GM19239 (cell line): ENCODE data around the gene CRYAB.
"Not testable (repeated sequence)": the region's sequence is repeated elsewhere in the genome, so short reads cannot be mapped to it uniquely, and the experiment has no call there.

Source experiments
- DNase-seq: peaks from one replicate; pipeline ENCODE4 v3.0.0; 2011; ENCODE audit warnings: low spot score; ENCODE audit not compliant: insufficient read length
- FAIRE-seq: peaks from 2 replicates; lab custom pipeline; 2011; peaks lifted over from hg19 to GRCh38; lab: Jason Lieb, UNC

CRYAB gene

DNA sequence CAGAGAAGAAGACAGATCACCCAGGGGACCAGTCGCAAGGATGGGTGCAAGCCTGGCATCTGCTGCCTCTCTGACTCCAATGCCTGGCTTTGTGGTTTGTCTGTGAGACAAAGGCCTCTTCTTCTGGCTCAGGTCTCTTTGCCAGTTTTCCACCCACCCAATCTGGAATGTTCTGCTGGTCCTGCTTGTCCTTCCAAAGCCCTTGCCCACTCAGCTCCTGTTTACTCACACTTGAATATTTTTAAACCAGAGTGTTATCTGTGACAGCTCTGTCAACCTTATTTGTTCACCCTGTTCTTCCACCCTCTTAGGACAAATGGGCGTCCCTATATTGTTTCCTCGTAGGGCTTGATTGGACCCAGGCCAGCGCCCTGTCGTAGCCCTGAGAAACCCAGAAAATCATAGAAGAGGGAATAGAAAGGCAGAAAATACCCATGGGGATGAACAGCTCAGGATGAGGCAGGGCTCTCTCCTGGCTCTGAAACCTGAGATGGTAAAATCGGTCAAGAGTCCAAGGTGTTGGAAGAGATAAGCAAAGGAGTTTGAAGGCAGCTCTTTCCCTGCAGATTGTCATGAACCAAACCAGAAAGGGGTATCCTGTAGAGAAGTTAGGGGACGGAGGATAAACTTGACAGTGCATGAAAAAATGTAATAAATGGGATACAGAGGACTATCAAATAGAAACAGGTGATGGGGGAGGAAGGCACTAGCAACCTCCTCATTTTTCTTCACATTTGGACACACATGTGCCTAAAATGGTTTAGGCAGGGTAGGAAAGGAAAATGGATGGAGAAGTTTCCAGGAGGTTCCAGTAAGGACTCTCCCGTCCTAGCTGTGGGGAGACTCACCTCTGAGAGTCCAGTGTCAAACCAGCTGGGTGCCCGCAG is 651 bp downstream of the CRYAB start:
- no peak for DNase-seq
- FAIRE-seq: no peak

DNA sequence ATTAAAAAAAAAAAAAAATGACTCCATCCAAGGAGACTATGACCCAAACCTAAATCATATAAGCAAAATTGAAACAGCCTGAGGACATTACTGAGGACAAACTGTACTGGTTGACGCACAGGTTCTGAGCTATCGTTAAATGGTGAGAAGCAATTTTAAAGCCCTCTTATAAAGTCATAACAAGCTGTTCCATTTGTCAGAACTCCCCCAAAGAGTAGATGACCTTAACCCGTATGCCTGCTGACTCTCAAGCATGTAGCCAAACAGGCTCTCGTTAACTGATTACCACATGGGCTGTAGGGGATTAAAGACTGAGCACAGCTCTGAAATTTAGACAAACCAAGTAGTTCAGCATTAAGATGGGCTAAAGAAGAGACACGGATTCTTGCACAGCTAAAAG is 2.2 kb downstream of the CRYAB start:
- no peak for DNase-seq
- no peak for FAIRE-seq

DNA sequence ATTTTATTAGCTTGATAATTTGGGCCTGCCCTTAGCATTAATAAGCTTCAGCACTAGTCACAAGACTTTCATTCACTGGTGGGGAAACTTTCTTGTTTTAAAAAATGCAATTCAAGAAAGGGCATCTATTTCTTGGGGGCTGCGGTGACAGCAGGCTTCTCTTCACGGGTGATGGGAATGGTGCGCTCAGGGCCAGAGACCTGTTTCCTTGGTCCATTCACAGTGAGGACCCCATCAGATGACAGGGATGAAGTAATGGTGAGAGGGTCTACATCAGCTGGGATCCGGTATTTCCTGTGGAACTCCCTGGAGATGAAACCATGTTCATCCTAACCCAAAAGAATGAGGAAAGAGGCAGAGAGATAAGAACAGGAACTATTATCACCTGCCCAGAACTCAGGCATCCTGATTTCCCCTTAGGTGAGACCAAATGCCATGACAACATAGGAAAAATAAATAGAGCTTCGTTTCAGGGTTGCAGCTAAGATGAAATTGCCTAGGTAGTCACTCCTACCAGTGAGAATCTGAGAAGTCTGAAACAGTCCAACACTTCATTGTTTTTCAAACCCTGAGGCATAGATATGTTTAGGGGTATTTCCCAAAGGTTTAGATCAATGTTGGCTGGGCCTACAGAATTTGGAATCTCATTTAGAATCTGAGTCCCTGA is 2.8 kb downstream of the CRYAB start:
- FAIRE-seq: no peak
- DNase-seq: no peak

DNA sequence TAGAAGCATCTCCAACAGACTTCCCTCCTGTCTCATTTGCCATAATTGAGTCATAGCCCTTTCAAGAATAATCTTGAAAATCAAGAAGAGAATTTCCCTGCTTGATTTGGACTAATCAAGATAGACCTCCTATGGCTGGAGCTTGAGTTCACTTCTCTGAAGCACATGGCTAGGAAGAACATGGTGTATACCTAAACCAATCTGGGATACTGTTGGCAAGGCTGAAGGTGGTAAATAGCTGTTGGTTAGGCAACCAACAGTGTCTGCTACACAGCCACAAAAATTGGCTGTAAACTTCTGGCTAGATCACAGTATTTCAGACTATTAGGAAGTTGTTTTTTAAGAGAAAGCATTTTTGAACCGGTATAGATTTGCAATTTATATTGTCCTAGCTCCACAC is 4.9 kb downstream of the CRYAB start:
- DNase-seq (no peak), FAIRE-seq (no peak)

DNA sequence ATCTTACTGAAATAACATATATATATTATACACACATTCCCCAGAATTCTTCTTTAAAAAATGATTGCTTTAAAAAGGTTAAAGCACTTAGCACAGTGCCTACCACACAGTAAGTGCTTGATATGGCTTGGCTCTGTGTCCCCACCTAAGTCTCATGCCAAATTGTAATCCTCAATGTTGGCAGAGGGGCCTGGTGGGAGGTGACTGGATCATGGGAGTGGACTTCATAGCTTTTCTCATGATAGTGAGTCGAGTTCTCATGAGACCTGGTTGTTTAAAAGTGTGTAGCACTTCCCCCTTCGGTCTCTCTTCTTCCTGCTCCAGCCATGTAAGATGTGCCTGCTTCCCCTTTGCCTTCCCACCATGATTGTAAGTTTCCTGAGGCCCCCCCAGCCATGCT is 6.2 kb downstream of the CRYAB start:
- FAIRE-seq: no peak
- DNase-seq: no peak

DNA sequence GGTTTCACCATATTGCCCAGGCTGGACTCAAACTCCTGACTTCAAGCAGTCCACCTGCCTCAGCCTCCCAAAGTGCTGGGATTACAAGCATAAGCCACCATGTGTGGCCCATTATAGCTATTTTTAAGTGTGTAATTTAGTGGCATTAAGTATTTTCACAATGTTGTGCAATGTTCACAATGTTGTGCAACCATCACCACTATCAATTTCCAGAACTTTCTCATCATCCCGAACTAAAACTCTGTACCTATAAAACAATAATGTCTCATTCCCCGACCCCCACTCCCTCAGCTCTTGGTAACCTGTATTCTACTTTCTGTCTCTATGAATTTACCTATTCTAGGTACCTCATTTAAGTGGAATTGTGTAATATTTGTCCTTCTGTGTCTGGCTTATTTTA is 24.7 kb downstream of the CRYAB start:
- FAIRE-seq (no peak), DNase-seq (no peak)

DNA sequence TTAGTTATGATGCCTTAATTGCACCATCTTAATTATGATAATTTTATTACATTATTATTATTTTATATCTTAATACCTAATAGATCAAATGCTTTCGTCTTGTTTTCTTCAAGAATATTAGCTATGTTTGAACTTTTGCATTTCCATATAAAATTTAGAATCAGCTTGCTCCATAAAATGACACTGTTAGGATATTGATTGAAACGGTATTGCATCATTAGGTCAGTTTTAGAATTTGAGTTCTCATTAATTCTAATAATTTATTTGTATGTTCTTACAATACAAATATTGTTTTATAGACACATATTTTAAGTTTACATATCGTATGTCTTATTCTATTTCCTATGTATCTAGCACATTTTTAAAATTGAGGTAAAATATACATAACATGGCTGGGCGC is 25.5 kb downstream of the CRYAB start:
- FAIRE-seq: no peak
- no peak for DNase-seq

DNA sequence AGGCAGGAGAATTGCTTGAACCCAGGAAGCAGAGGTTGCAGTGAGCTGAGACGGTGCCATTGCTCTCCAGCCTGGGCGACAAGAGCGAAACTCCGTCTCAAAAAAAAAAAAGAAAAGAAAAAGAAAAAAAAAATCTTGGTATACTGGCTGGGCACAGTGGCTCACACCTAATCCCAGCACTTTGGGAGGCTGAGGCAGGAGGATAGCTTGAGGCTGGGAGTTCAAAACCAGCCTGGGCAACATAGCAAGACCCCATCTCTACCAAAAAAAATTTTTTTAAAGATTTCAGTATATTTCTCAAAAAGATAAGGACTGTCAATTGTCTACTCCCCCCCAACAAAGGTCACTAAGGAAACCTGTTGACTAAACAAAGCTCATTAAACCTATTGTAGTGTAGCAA is 26.5 kb downstream of the CRYAB start:
- FAIRE-seq, DNase-seq: not testable (repeated sequence)

DNA sequence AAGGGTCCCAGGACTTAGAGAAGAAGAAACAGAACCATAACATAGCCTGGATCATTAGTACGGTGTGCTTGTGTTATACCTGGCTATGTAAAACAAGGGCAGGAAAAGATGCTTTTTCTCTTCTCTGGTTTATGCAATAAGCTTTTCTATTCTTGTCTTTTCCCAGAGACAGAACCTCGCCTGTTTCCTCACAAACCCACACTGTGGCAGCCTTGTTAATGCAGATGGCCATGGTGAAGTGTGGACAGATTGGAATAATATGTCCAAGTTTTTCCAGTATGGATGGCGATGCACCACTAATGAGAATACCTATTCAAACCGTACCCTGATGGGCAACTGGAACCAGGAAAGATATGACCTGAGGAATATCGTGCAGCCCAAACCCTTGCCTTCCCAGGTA is 29.4 kb downstream of the CRYAB start:
- no peak for FAIRE-seq
- no peak for DNase-seq

DNA sequence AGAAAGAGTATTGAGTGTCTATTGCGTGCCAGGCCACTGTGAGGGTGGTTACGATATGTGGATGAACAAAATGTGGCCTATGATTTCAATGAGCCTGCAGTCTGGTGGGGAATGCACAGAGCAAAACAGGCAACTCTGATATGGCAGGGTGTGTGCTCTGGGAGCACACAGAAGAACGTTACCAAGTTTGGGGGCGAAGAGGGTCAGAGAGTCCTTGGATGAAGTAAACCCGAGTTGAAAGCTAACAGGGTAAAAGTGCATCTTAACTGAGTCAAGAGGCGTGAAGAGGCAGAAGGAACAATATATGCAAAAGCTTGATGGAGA is 32.0 kb downstream of the CRYAB start:
- FAIRE-seq (no peak), DNase-seq (no peak)

DNA sequence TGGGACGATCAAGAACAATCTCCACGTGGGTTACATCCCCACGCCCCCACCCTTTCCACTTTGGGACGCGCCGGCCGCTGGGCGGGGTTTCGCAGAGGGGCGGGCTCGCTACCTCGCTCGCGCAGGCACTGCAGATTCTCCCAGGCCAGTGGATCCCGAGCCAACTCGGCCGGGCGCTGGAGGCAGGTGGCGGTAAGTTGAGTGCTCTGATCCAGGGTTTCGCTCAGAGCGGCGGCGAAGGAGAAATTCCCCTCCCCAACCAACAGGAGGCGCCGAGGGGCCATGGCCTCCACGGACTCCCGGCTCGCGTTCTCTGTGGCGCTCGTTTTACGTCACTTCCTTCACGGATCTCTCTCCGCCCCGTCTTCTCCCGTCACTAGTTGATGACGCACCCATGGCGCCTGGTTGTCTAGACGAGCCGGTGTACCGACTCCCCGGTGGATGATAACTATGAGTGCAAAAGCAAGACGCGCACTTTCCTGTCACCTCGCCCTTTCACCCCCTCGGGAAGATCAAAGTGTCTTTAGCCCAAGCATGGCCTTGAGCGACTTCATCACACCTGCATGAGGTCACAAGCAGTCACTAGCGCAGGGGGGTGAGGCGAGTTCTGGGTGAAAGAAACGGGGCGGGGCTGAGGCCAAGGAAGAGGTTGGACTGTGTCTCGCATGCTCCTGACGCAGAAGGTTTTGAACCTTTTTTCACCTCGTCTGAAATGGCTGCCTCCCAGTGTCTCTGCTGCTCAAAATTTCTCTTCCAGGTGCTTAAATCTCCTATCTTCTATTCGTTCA is 32.5 kb downstream of the CRYAB start, which contains the start of the genes CFAP68 and FDXACB1:
TSS of gene CFAP68 (plus strand) at position 693 of the 788 bp plus-strand sequence. CDS start at position 713, 20 bp downstream.
TSS of gene FDXACB1 (minus strand) at position 317 of the 788 bp plus-strand sequence. CDS start at position 284, 33 bp downstream.
- FAIRE-seq: peak; percentile 96
- DNase-seq: peak; percentile 86

DNA sequence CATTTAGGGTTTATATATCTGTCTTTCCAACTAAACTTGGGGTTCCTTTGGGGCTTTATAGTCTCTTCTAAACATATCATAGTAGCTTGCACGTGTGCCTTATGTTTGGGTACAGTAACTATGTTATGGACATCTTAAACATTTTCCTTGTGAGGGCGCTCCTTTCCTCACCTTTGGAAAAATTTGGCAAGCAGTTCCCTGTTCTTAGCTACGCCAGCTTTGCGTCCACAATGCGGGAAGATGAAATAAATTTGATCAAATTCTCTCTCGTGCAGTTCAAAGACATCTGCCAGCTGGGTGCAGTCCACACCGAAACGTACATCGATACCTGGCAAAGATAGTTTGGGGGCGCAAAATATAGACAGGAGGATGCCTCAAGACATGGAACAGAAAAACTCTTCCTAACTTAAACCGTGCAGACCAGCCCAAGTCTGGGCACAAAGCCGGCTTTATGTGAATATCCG is 33.2 kb downstream of the CRYAB start:
- no peak for DNase-seq
- FAIRE-seq: no peak

DNA sequence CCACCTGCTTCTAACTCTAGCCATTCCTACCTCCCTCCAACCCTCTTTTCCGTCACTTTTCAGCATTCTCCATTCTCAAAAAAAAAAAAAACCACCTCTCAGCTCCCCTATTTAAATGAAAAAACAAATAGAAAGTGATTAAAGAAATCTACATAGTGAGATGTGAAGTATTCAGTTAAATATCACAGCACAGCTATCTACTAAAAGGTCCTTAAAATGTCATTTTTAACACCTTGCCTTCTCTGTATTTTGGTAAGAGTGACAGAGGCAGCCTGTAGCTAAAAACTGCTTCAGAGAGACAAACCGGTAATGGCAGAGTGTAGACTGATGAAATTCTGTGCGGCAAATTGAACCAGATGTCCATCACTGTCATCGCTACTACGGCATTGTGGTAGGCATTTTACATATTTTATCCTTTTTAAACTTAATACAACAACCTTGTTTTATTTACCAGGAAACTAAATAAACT is 39.8 kb downstream of the CRYAB start:
- DNase-seq (no peak), FAIRE-seq (peak; percentile 60)

DNA sequence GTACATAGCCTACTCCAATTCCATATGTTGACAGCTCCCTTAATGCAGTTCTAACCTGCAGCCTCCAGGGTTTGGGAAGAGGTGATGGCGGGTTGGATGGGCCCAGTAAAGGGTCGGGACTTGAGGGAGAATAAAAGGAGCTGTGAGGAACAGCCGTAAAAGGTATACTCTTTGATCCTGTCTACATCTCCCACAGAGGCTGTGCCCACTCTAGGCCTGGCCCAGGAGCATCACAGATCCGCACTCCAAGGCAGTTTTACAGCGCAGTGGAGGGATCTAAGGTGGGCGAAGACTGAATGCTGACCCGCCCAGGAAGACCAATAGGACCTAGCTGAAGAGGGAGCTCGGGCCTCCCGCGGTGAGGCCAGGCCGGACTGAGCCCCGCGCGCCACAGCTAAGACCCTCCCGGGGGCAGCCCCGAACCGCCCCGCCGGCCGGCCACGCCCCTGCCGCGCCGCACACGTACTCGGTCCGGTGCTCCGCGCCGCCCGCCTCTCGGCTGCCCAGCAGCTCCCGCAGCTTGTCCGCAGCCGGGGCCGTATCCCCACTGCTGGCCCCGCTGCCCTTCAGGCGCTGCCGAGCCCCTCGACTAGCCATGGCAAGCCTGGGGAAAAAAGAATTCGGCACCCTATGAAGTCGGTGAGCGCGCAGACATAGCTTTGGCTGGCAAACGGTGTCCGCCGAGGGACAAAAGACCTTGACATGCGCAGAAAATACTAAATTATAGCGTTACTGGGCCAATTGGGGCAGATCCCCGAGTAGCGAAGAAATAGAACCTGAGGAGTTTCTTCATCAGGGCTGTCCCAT is 40.5 kb downstream of the CRYAB start, which contains the start of gene ALG9:
TSS of gene ALG9 (minus strand) at position 696 of the 807 bp plus-strand sequence. CDS start at position 597, 99 bp downstream.
- peak; percentile 96 for FAIRE-seq
- peak; percentile 55 for DNase-seq

DNA sequence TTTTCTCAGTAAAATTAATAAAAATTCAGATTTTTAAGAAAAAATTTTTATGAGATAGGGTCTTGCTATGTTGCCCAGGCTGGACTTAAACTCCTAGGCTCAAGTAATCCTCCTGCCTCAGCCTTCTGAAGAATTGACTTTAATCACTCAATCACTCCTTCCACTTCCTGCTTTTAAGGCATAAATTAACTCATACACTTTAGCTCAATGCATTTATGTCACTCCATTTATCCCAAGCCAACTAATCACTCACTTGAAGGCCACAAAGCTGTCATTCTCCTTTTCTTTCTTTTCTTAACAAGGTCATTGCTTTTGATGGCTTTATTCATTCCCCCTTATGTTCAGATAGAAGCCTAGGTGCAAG is 41.1 kb downstream of the CRYAB start:
- FAIRE-seq: no peak
- no peak for DNase-seq

DNA sequence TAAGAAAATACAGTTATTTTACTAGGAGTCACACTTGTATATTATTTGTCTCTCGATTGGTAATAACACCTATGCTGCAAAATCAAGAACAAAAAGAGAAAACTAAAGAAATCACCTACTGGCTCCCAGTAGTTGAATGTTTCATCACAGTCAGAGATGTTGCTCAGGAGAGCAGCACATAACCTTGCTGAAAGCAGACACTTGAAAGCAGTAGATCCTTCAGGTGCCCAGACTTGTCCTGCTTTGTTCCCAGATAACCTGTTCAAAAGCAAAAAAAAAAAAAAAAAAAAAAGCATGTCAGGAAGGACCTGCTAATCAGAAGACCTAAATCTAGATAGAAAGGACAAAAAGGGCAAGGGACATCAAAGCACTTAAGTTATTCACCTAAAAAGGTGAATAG is 41.5 kb downstream of the CRYAB start:
- DNase-seq (no peak), FAIRE-seq (no peak)

DNA sequence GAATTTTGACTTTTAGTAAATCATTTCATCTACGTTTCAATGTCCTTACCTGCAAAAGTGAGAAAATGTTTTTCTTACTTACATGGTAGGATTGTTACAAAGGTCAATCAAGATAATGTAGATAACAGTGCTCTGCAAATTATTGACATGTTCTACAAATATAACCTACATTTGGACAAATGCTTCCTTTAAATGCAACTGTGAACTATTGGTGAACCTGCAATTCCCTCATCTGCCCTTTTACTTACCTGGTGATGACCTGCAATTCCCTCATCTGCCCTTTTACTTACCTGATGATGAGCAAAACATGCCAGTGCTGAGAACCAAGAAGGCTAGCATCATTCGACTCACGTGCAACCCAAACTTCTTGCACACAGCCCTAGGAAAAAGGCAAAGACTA is 51.3 kb downstream of the CRYAB start:
- FAIRE-seq (no peak), DNase-seq (no peak)
